GM18867 (cell line): ENCODE measurements around the gene LUZP2.

ENCODE experiments used
- ATAC-seq: cut with Tn5 transposase; IDR thresholded peaks from one replicate; pipeline ENCODE4 v1.9.1; 2021; ENCODE audit warnings: mild to moderate bottlenecking, moderate library complexity; ENCODE audit not compliant: unreplicated experiment

The LUZP2 gene

DNA sequence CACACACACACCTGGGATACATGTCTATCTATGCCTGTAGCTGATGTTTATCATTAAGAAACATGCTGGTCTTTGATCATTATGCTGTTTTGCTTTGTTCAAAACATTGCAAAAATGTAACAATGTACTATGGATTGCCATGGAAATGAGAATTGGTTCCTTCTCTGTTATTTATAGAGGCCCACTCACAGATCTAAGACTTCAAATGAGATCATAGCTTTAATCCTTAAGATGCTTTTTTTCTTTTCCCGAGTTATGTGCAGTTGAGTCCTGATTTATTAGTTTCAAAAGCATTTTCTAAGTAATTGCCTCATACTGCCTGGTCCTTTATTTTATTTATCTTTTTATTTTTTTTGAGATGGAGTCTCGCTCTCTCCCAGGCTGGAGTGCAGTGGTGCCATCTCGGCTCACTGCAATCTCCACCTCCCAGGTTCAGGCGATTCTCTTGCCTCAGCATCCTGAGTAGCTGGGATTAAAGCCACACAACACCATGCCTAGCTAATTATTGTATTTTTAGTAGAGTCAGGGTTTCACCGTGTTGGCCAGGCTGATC, 131.4 kb downstream of the LUZP2 start:
- ATAC-seq, result no peak

DNA sequence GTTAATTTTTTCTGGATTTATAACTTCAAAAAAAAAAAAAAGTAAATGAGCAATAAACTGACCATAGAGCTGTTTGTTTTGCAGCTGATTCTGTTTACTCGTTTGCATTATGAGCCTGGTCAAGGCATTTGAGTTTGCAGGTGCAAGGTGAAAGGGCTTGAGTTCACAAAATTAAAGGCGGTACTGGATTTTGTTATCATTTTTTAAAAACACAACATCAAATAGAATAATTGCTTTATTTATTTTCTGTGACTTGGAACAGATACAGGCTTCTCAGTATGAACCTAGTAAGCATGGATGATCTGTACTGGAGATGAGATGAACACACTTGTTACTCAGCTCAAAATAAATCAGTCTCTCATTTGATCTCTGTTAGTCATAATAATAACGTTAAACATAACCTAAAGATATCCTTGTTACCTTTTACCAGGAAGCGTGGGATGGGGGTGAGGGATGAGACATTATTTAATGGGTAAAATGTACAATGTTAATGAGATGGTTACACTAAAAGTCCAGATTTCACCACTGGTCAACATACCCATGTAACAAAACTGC, 137.8 kb downstream of the LUZP2 start:
- no peak for ATAC-seq

DNA sequence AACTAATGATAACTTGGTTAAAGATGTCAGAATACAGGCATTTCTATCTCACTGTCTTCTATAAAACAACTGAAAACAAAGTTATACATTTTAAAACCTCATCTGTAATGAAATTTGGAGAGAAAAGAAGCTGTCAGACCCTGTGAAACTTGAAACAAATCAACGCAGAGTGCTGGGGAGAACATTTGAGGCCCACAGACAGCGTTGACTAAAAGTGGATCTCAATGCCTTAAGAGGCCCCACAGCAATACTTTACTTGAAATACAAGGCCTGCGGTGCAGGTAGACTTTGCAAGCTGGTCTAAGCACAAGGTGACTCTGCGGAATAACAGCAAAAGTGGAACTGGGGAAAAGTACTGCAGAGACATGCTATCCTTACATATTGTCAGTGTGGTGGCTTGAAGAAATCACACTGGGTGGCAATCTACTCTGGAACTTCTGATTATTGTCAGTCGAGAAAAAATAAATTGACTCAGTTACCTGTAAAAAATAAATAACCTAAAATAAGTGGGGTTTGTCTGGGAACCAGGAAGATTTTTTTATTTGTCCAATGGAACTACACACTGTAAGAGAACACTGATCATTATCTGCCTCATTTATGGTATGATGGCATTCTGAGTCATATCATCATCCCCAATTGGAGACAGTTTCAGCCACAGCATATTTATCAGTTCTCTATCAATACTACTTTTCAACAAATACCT, 138.9 kb downstream of the LUZP2 start:
- no peak for ATAC-seq

DNA sequence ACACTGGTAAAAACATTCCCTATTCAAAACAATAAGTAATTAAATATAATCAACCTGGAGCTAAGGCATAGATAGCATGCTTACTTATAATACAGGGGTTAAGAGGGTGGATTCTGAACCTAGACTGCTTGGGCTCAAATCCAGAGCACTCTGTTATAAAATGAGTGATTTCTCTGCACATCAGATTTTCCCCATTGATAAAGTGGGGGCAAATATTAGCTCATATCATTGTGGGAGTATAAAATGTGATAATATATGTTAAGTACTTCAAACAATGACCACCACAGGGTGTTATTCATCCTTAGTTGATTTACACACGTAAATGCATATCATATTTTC, 139.4 kb downstream of the LUZP2 start:
- ATAC-seq, result no peak

DNA sequence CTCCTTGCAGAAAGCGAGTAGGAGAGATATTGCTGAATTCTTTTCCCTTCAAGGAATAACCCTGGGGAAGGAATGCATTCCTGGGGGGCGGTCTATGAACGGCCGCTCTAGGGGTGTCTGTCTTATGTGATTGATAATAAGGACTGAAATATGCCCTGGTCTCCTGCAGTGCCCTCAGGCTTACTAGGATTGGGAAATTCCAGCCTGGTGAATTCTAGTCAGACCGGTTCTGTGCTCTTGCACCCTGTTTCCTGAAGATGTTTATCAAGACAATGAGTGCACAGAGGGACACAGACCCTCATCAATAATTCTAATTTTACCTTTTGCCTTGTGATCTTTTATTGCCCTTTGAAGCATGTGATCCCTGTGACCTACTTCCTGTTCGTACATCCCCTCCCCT, 140.7 kb downstream of the LUZP2 start:
- ATAC-seq, result no peak

DNA sequence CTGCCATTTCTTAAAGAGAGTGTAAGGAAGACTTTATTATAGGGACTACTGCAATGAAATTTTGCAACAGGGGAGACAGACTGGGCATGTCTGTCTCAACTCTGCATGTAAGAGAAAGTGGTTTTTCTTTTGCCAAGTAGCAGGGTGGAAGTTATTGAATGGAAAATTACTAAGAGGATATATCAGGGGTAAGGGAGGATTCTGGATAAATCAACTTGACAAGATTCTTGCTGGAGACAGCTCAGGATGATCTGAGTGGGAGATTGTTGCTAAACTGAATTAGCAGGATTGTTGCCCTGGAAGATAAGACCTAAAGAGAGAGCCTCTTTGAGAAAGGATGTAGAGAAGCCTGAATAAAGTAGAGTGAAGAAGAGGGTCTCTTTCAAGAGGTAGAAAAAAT, 145.8 kb downstream of the LUZP2 start:
- ATAC-seq, result no peak

DNA sequence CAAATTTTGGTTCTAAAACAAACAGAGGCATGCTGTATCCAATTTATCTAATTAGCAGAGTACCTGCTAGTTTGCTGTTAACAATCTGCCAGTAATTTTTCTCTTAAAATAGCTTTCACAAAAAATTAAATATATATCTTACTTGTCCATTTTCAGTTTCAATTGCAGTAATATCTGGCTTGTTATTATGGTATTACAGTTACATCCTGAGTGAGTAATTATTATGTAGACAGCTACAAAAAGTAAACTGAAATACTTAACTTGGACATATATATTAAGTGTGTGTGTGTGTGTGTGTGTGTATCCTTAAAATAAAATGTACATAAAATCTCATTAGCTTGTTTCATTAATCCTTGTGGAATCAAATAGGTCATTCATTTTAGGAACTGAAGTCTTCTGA, 148.7 kb downstream of the LUZP2 start:
- no peak for ATAC-seq

DNA sequence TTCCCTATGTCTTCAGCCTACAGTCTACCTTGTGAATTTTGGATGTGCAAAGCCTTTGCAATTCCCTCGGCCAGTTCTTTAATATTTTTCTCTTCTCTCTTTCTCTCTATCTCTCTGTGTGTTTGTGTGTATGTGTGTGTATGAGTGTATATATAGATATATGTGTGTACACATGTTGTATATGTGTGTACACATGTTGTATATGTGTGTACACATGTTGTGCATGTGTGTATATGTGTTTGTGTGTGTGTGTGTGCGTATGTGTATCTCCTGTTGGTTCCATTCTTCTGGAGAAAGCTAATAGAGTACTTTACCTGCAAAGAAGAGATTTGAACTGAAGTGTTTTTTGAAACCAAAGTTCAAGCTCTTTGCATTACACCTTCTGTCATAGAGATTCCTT, 155.0 kb downstream of the LUZP2 start:
- ATAC-seq, result no peak

DNA sequence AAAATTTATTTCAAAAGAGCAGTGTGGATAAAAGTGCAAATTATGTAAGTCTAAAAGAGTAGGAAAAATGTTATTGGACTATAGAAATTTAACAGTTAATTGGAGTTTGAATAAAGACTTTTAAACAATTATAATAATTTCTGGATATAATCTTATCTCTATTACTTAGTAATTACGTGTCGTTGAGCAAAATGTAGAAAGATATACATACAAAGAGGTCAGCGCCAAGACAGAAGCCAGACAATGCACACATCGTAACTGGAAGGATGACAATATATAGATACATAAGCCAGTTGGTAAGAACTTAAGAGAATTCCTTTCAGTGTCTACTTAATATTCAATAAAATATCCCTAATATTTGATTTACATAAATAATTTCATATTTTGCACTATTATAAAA, 157.0 kb downstream of the LUZP2 start:
- ATAC-seq, result no peak

DNA sequence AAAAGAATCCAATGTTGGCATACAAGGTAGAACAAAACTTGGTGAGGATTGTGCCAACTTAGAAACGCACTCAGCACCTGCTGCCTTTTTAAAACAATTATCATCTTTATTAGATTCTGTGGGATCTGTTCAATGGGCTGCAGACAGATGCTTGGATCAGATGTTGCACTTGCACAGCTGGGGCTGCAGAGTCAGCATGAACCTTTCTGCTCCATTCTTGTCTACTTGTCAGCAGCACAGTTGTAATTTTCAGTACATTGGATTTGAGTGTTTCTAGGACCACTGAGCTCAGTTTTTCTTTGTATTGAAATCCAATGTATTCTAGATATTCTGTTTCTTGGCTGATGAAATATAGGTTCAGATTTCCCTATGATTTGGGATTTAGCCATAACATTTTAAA, 164.5 kb downstream of the LUZP2 start:
- ATAC-seq, result no peak

DNA sequence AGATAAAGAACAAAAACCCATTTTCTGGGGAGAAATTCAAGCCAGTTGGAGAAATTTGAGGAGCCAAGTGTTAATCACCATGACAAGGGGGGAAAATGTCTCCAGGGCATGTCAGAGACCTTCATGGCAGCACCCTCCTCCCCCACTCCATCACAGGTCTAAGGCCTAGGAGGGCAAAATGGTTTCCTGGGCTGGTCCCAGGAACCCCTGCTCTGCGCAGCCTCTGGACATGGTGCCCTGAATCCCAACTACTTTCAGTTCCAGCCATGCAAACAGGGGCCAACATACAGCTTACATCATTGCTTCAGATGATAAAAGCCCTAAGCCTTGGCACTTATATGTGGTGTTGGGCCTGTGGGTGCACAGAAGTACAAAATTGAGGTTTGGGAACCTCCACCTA, 167.5 kb downstream of the LUZP2 start:
- no peak for ATAC-seq

DNA sequence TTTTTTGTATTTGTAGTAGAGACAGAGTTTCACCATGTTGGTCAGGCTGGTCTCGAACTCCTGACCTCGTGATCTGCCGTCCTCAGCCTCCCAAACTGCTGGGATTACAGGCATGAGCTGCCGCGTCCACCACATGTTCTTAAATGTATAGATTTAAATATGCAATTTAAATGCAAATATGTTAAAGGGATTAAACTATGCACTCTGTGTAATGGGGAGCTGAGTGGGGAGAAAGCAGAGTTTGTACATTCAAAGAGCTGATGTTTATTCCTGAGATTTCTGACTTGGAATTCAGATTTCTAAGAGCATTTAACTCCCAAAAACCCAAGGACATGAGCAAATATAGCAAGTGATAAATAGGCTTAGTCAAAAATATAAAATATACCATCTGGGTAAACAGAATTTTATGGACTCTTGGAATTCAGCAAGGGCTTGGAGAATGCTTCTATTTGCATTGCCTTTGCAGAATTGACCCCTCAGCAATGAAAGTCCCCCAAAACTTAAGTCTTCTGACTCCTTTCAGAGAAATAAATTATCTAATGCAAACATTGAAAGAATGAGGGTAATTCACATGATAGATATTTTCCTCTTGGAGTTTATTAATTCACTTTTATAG, 170.6 kb downstream of the LUZP2 start:
- ATAC-seq, result no peak

DNA sequence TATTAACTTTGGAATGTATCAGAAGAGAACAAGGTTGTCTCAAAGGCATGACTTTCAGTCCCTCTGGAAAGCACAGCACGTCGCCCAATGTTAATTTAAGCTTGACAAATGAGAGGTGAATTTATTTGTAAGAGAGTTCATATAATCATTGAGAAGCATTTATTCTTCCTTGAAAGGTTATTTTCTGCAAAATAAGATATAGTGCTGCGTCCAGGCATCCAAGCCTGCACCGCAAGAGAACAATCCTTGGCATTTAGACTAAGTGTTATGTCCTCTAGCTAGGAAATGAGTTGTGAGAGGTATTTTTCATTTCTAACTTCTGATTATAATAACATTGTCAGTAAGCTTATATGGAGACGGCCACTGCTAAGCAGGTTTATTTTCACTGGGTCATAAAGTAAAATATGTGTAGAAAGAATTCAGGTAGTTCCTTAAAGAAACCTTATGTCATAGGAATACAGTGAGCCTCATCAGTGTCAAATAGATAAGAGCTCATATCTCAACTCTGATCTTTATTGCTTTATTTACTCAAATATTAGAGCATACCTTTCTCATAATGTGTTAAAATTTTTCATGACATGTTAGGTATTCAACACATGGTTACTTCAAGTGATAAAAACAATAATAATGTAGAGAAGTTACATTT, 182.0 kb downstream of the LUZP2 start:
- no peak for ATAC-seq

DNA sequence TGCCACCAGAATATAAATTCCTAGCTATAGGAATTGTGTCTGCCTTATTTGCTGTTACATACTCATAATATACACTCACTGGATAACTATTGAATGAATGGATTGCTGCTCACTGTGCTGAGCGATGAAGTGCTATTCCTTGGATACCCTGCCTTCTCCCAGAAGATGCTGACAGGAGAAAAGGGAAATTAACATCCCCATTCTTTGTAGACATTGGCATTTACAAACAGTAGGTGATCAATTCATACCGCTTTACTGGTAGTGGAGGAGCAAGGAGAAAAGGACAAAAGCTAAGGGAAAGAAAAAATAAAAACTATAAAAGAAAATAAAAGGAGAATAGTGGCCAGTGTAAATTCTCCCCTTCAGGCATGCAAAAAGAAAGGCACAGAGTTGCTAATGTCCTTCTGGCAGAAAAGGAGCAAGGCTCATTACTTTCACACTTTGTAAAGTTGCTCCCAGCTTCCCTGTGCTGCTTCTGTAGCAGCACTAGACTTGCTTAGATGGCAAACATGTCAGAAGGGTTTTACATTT, 183.0 kb downstream of the LUZP2 start:
- ATAC-seq, result no peak

DNA sequence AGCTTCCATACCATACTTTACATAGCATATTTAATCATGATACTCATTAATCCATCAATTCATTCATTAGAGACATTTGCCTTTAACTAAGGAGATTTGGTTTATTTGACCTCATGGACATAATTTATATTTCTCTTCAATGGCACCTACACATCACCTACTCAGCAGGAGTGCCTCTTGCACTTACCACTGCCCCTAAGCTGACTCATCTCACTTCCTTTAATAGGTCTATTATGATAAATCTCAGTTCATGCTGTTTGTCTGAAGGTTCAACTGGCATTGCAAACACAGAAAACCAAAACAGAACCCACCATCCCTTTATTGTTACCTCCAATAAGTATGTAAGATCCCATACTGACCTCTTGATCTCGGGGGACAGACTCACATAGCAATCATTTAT, 186.7 kb downstream of the LUZP2 start:
- no peak for ATAC-seq

DNA sequence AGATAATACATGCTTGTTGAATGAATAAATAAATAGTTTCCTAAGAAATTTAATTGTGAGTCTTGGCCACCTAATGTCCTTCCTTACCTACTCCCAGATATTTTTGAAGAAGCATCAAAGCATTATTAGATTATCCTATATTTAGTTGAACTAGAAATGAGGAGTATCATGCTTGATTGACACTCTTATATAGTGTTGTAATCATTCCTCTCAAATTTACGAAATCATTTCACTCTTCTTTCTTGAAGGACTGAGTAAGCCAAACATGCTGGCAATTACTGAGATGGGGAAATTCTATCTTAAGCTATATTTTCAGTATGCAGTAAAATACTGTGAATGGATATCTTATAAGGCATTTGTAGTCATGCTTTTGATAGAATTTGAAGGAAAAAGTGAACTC, 189.0 kb downstream of the LUZP2 start:
- no peak for ATAC-seq

DNA sequence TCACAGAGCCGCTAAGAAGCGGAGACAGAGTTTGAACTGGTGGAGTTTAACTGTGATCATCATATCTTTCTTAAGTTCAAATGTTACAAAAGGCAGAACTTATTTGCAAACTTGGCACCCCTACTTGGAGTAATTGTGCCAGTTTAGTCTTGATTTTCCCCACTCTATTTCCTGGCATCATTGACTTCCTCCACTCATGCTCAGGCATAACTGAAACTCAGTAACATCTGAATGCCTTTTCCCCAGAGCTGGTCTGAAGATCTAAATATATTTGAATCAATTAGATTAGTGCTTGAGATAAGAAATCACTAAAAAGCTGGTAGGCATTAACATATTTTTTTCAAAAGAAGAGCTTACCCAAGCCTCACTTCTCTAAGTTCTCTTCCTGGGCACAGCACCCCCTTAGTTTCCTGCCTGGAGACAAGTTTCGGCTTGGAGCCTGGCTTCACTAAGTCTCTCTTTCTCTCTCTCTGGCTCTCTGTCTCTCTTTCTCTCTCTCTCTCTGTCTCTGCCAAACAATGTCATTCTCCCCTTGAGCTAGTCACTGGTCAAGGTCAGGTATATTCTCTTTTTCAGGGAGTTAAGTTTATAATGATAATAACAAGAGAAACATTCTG, 190.8 kb downstream of the LUZP2 start:
- ATAC-seq, result no peak

DNA sequence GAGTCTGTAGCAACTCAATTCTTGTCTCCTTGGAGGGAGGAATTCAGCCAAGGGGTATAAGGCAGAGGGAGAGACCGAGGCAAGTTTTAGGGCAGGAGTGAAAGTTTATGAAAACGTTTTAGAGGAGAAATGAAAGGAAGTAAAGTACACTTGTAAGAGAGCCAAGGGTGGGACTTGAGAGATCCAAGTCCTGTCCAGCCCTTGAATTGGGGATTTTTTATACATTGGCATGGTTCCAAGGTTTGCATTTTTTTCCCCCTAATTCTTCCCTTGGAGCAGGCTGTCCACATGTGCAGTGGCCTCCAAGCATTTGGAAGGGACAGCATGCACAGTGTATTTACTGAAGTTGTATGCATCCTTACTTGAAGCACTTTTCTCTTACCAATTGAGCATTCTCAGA, 192.1 kb downstream of the LUZP2 start:
- ATAC-seq, result no peak

DNA sequence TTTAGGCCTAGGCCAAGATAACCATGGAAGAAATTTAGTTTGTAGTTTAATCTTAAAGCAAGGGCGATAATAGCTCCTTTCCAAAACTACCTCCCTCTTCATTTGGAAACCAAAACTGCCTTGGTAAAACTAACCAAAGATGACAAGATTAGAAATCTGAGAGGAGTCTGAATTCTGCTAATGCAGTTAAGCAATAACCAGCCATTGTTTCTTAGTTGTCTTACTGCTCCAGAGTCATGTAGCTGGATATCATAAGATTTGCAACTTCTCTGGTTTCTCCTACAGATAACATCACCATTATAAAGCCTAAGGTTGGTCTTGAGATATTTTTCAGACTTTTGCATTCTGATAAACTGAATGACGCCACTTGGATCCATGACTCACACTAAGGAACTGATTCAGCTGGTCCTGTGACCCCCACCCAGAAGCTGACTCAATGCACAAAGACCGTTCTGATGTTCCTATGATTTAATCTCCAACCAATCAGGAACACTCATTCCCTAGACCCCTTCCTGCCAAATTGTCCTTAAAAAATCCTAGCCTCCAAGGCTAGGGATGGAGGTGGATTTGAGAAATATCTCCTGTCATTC, 200.8 kb downstream of the LUZP2 start:
- no peak for ATAC-seq

DNA sequence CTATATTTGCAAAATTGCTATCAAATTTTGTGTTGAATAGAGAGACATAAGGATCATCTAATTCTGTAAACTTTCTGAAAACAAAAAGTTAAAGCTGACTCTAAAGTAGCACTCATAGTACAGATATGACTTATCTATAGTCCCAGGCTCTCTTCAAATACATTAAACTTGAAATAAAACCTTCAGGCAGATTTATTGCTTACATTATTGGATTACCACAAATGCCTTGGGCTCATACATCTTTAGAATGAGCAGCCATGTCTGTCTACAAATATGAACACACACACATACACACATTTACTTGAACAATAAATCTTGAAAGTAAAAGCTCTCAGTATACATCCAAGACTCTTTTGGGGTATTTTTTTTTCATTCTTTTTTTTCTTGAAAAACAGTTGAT, 207.9 kb downstream of the LUZP2 start:
- no peak for ATAC-seq

DNA sequence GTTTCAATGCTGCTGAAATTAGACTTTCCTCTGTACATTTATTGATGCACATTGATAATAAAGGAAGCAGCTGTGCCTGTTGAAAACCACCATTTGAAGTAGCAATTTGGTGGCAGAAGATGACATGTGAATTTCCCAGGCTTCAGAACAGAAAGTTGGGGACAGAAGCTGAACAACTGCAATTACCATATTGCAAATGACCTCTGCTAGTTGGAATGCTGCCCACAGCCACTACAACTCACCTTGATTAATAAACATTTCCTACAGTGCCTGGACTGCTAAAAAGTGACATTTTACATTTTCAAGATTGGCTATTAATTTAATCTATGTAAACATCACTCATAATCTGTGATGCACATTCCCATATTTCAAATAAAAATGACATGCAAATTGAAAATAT, 208.6 kb downstream of the LUZP2 start:
- ATAC-seq, result no peak
